ENCODE measurements around the gene SKIC8. TPM values are rescaled to one million over a fixed set of nuclear protein-coding genes. Genes with fewer than 3 reads are reported as not detected.

Gene SKIC8
- polyA plus RNA-seq, 4 donors, result 45.9 to 68.0 (median 58.6) TPM

DNA sequence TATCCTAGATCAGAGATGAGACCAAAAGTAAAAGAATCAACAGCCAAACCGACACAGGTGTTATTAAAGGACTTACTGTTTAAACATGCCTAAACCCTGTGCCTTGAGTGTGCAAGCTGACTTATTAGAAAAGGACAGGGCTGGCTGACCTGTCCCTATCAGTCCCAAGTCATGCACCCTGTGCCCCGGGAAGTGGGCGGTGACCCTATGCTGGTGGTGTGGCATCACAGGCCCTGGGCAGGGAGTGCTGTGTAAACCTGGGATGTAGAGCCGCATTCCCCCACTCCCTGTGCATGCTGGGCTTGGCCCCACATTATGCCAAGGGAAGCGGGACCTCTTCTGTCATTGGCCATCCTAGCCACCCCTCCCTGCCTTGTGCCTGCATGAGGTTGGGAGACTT is 24.4 kb downstream of the SKIC8 start:
- H3K4me3 ChIP-seq (ENCODE audit: low read depth in 1 of 3, low read length in 3 of 3), result no peak overlapping the region
- H3K27me3 ChIP-seq (ENCODE audit: control insufficient read depth in 3 of 3, insufficient read depth in 3 of 3, low read length in 3 of 3), result no peaks in the 10 kb centered on the region
- 83 to 93% (median 92%) methylated on average over 5 of the region's 5 CpGs for WGBS, 3 donors
- H3K36me3 ChIP-seq (ENCODE audit: control insufficient read depth in 3 of 3, insufficient read depth in 2 of 3, low read depth in 1 of 3, low read length in 3 of 3), result peaks cover 2 to 58% (median 13%) of the 10 kb centered on the region in 3 donors
- peaks cover 0 to 4% (median 0%) of the 10 kb centered on the region in 3 donors for H3K4me1 ChIP-seq (ENCODE audit: control insufficient read depth in 3 of 3, insufficient read depth in 2 of 3, low read depth in 1 of 3, low read length in 2 of 3)
- FAIRE-seq (no peak), DNase-seq (no peak)
- H3K27ac ChIP-seq (ENCODE audit: low read depth in 1 of 3, low read length in 2 of 3), result no peak overlapping the region
- no peaks in the 10 kb centered on the region for H3K9me3 ChIP-seq (ENCODE audit: control insufficient read depth in 2 of 2, insufficient read depth in 1 of 2, low read depth in 1 of 2, low read length in 1 of 2)

DNA sequence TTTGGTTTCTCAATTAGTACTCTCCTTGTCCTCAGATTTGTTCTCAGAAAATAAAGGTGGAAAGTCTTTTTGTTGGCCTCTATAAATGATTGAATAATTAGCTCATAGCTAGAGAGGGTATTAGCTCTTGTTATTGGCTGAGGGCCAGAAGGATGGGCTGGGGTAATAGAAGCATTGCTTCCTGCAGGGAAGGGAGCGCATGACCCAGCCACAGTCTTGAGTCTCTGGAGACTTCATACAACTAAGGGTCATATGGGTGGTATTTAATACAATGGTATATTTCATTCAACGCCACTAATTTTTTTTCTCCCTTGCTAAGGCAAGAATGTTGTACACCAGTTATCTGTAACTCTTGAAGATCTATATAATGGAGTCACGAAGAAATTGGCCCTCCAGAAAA is 26.6 kb downstream of the SKIC8 start:
- H3K9me3 ChIP-seq (ENCODE audit: control insufficient read depth in 2 of 2, insufficient read depth in 1 of 2, low read depth in 1 of 2, low read length in 1 of 2), result no peaks in the 10 kb centered on the region
- no peak overlapping the region for H3K4me3 ChIP-seq (ENCODE audit: low read depth in 1 of 3, low read length in 3 of 3)
- 86 to 98% (median 93%) methylated on average over 3 of the region's 3 CpGs for WGBS, 3 donors
- no peak overlapping the region for H3K27ac ChIP-seq (ENCODE audit: low read depth in 1 of 3, low read length in 2 of 3)
- peaks cover 0 to 39% (median 9%) of the 10 kb centered on the region in 3 donors for H3K36me3 ChIP-seq (ENCODE audit: control insufficient read depth in 3 of 3, insufficient read depth in 2 of 3, low read depth in 1 of 3, low read length in 3 of 3)
- no peaks in the 10 kb centered on the region for H3K27me3 ChIP-seq (ENCODE audit: control insufficient read depth in 3 of 3, insufficient read depth in 3 of 3, low read length in 3 of 3)
- no peak for FAIRE-seq
- no peak for DNase-seq
- peaks cover 0 to 4% (median 0%) of the 10 kb centered on the region in 3 donors for H3K4me1 ChIP-seq (ENCODE audit: control insufficient read depth in 3 of 3, insufficient read depth in 2 of 3, low read depth in 1 of 3, low read length in 2 of 3)

DNA sequence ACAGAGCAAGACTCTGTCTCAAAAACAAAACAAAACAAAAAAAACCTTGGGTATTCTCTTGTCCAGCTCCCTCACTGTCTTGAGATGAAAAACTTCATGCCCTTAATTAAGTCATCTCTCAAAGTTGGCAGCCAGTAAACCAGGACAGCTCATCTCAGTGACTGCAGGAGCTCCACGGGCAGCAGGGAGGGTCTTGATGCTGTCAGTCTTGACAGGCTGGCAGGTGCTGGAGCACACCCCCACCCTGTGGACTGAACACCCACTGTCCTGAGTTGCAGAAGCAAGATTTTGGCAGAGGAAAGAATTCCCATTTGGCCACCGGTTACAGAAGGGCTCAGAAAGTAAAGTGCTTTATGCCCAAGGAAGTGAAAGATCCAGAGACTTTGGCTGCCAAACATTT is 27.1 kb downstream of the SKIC8 start:
- Histone ChIP-seq H3K4me1 (ENCODE audit: control insufficient read depth in 3 of 3, insufficient read depth in 2 of 3, low read depth in 1 of 3, low read length in 2 of 3) (peaks cover 0 to 4% (median 0%) of the 10 kb centered on the region in 3 donors), H3K27ac (ENCODE audit: low read depth in 1 of 3, low read length in 2 of 3) (no peak overlapping the region), H3K27me3 (ENCODE audit: control insufficient read depth in 3 of 3, insufficient read depth in 3 of 3, low read length in 3 of 3) (no peaks in the 10 kb centered on the region), H3K9me3 (ENCODE audit: control insufficient read depth in 2 of 2, insufficient read depth in 1 of 2, low read depth in 1 of 2, low read length in 1 of 2) (no peaks in the 10 kb centered on the region), H3K36me3 (ENCODE audit: control insufficient read depth in 3 of 3, insufficient read depth in 2 of 3, low read depth in 1 of 3, low read length in 3 of 3) (peaks cover 0 to 37% (median 6%) of the 10 kb centered on the region in 3 donors), H3K4me3 (ENCODE audit: low read depth in 1 of 3, low read length in 3 of 3) (no peak overlapping the region)
- 70 to 81% (median 77%) methylated on average over 2 of the region's 2 CpGs for WGBS, 3 donors
- FAIRE-seq, result no peak
- DNase-seq, result no peak

DNA sequence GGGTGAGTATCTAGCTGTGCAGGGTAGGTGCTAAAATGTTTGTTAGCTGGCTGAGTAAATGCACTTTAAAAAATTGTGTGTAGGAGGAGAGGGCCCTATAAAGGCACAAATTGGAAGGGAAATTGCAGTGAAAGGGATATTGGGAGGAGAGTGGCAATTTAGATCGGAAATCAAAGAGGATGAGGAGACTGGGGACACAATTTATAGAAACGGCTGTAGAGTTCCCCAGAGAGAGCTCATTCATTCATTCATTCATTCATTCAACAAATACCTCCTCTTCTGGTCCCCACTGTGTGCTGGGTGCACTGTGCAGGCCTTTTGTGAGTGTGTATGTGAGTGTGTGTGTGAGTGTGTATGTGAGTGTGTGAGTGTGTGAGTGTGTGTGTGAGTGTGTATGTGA is 32.6 kb downstream of the SKIC8 start:
- peaks cover 0 to 14% (median 2%) of the 10 kb centered on the region in 3 donors for H3K36me3 ChIP-seq (ENCODE audit: control insufficient read depth in 3 of 3, insufficient read depth in 2 of 3, low read depth in 1 of 3, low read length in 3 of 3)
- H3K27me3 ChIP-seq (ENCODE audit: control insufficient read depth in 3 of 3, insufficient read depth in 3 of 3, low read length in 3 of 3), result no peaks in the 10 kb centered on the region
- H3K4me1 ChIP-seq (ENCODE audit: control insufficient read depth in 3 of 3, insufficient read depth in 2 of 3, low read depth in 1 of 3, low read length in 2 of 3), result peaks cover 0 to 16% (median 8%) of the 10 kb centered on the region in 3 donors
- H3K9me3 ChIP-seq (ENCODE audit: control insufficient read depth in 2 of 2, insufficient read depth in 1 of 2, low read depth in 1 of 2, low read length in 1 of 2), result no peaks in the 10 kb centered on the region
- no peak overlapping the region for H3K27ac ChIP-seq (ENCODE audit: low read depth in 1 of 3, low read length in 2 of 3)
- DNase-seq, result no peak
- H3K4me3 ChIP-seq (ENCODE audit: low read depth in 1 of 3, low read length in 3 of 3), result no peak overlapping the region
- FAIRE-seq, result no peak
- 57 to 79% (median 70%) methylated on average over 2 of the region's 2 CpGs for WGBS, 3 donors

DNA sequence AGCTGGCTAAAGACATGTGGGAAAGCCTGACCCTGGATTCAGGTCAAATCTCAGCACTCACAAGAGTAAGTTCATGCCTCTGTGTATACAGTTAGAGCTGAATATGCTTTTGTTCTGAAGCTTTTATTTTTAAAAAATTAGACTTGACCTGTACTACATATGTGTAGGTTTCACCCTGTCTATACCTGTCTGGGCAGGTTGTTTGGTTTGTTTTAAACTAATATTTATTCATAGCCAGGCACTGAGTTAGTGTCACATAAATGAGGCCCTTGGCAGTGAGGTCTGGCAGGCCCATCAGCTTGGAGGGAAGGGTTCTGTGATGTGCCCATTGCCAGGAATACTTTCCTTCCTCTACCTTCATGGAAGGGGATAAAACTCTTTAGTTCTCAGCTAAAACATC is 33.2 kb downstream of the SKIC8 start:
- peaks cover 0 to 11% (median 2%) of the 10 kb centered on the region in 3 donors for H3K36me3 ChIP-seq (ENCODE audit: control insufficient read depth in 3 of 3, insufficient read depth in 2 of 3, low read depth in 1 of 3, low read length in 3 of 3)
- H3K27ac ChIP-seq (ENCODE audit: low read depth in 1 of 3, low read length in 2 of 3), result no peak overlapping the region
- DNase-seq (no peak), FAIRE-seq (no peak)
- peaks cover 0 to 16% (median 8%) of the 10 kb centered on the region in 3 donors for H3K4me1 ChIP-seq (ENCODE audit: control insufficient read depth in 3 of 3, insufficient read depth in 2 of 3, low read depth in 1 of 3, low read length in 2 of 3)
- H3K9me3 ChIP-seq (ENCODE audit: control insufficient read depth in 2 of 2, insufficient read depth in 1 of 2, low read depth in 1 of 2, low read length in 1 of 2), result no peaks in the 10 kb centered on the region
- H3K27me3 ChIP-seq (ENCODE audit: control insufficient read depth in 3 of 3, insufficient read depth in 3 of 3, low read length in 3 of 3), result no peaks in the 10 kb centered on the region
- H3K4me3 ChIP-seq (ENCODE audit: low read depth in 1 of 3, low read length in 3 of 3), result no peak overlapping the region

DNA sequence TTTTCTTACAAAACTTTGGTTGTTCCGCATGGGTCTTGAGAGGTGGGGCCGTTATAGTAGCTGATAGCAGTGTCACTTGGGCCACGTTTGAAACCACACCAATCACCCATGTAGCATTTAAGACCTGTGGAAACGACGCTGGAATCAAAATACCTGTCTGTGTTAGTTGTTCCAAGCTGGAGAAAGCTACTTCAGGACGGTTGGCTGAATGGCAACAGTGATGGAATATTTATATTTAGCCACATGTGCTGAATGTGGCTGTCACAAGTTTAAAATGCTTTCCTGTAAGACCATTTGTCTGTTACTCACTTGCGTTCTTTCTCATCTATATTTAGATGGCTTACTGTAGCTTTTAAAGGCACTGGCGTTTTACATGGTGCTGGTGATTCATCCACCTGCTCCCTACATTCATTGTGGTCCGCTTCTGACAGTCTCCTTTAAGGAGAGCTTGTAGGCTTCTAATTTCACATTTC is 33.6 kb downstream of the SKIC8 start:
- DNase-seq, result no peak
- no peak overlapping the region for H3K4me3 ChIP-seq (ENCODE audit: low read depth in 1 of 3, low read length in 3 of 3)
- no peaks in the 10 kb centered on the region for H3K9me3 ChIP-seq (ENCODE audit: control insufficient read depth in 2 of 2, insufficient read depth in 1 of 2, low read depth in 1 of 2, low read length in 1 of 2)
- H3K27ac ChIP-seq (ENCODE audit: low read depth in 1 of 3, low read length in 2 of 3), result no peak overlapping the region
- no peaks in the 10 kb centered on the region for H3K27me3 ChIP-seq (ENCODE audit: control insufficient read depth in 3 of 3, insufficient read depth in 3 of 3, low read length in 3 of 3)
- FAIRE-seq, result no peak
- peaks cover 0 to 16% (median 8%) of the 10 kb centered on the region in 3 donors for H3K4me1 ChIP-seq (ENCODE audit: control insufficient read depth in 3 of 3, insufficient read depth in 2 of 3, low read depth in 1 of 3, low read length in 2 of 3)
- 64 to 66% (median 65%) methylated on average over 9 of the region's 9 CpGs for WGBS, 3 donors
- peaks cover 0 to 6% (median 0%) of the 10 kb centered on the region in 3 donors for H3K36me3 ChIP-seq (ENCODE audit: control insufficient read depth in 3 of 3, insufficient read depth in 2 of 3, low read depth in 1 of 3, low read length in 3 of 3)

DNA sequence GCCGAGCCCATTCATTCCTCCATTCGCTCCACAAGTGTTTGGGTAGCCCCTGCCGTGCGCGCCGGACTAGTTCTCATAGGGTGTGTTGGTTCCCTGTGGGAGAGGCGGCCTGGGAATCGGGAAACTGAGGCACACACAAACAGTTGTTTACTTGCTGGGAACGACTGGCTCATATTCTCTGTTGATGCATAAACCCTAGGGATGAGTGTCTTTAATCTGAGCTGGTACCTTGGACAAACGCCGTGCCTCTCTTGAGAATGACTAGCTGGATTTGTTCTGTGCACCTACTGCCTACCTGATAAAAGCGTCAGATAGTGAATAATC is 34.3 kb downstream of the SKIC8 start:
- H3K4me3 ChIP-seq (ENCODE audit: low read depth in 1 of 3, low read length in 3 of 3), result peak overlapping the region in 2 of 3 donors; percentile 70 to 80
- H3K27me3 ChIP-seq (ENCODE audit: control insufficient read depth in 3 of 3, insufficient read depth in 3 of 3, low read length in 3 of 3), result no peaks in the 10 kb centered on the region
- FAIRE-seq, result no peak
- peaks cover 0 to 16% (median 8%) of the 10 kb centered on the region in 3 donors for H3K4me1 ChIP-seq (ENCODE audit: control insufficient read depth in 3 of 3, insufficient read depth in 2 of 3, low read depth in 1 of 3, low read length in 2 of 3)
- no peak for DNase-seq
- WGBS, 3 donors, result 15 to 43% (median 27%) methylated on average over 12 of the region's 12 CpGs
- H3K36me3 ChIP-seq (ENCODE audit: control insufficient read depth in 3 of 3, insufficient read depth in 2 of 3, low read depth in 1 of 3, low read length in 3 of 3), result peaks cover 0 to 4% (median 0%) of the 10 kb centered on the region in 3 donors
- no peaks in the 10 kb centered on the region for H3K9me3 ChIP-seq (ENCODE audit: control insufficient read depth in 2 of 2, insufficient read depth in 1 of 2, low read depth in 1 of 2, low read length in 1 of 2)
- H3K27ac ChIP-seq (ENCODE audit: low read depth in 1 of 3, low read length in 2 of 3), result peak overlapping the region in 1 of 3 donors; percentile 33

DNA sequence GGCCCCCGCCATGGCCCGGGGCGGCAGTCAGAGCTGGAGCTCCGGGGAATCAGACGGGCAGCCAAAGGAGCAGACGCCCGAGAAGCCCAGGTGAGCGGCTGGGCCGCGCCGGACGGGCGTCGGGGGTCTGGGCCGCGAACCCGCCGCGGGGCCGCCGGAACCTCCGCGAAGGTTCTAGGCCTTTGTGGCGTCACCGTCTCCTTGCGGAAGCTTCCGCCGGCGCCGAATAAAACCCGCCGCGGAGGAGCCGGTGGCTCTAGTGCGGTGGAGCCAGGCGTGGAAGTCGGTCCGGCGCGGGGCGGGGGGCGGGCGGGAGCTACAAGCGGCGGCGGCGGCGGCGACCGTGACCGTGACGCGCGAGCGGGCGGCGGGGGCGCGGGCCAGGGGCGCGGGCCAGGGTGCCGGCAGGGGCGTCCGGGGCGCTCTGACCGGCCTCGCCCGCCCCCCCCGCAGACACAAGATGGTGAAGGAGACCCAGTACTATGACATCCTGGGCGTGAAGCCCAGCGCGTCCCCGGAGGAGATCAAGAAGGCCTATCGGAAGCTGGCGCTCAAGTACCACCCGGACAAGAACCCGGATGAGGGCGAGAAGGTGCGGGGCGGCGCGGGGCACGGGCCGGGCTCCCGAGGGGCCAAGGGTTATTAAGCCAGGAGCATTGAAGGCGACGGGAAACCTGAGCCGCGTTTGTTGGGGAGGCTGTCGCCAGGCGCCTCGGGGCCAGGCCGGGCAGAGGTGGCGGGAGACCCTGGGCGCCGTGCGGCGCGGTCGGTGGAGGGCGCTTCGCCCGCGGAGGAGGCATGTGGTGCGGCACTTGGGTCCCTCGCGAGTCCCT is 34.9 kb downstream of the SKIC8 start, which contains the start of gene DNAJA4:
DNAJA4 (plus strand) TSS at position 259 of the 833 bp plus-strand sequence; CDS start at position 461, 202 bp downstream.
- 4 to 5% (median 4%) methylated on average over 58 to 107 of the region's 107 CpGs for WGBS, 3 donors
- no peak for FAIRE-seq

More for the DNA sequence above, 34.9 kb downstream of the SKIC8 start, which contains the start of gene DNAJA4:
- Histone ChIP-seq H3K27me3 (ENCODE audit: control insufficient read depth in 3 of 3, insufficient read depth in 3 of 3, low read length in 3 of 3) (no peaks in the 10 kb centered on the region), H3K4me3 (ENCODE audit: low read depth in 1 of 3, low read length in 3 of 3) (peak within 1 kb of the TSS; percentile 70 to 80 (median 79)), H3K9me3 (ENCODE audit: control insufficient read depth in 2 of 2, insufficient read depth in 1 of 2, low read depth in 1 of 2, low read length in 1 of 2) (no peaks in the 10 kb centered on the region), H3K4me1 (ENCODE audit: control insufficient read depth in 3 of 3, insufficient read depth in 2 of 3, low read depth in 1 of 3, low read length in 2 of 3) (peaks cover 0 to 16% (median 8%) of the 10 kb centered on the region in 3 donors), H3K27ac (ENCODE audit: low read depth in 1 of 3, low read length in 2 of 3) (peak within 1 kb of the TSS in 2 of 3 donors; percentile 40 to 45), H3K36me3 (ENCODE audit: control insufficient read depth in 3 of 3, insufficient read depth in 2 of 3, low read depth in 1 of 3, low read length in 3 of 3) (peaks cover 0 to 4% (median 0%) of the 10 kb centered on the region in 3 donors)
- peak; percentile 54 to 84 for DNase-seq
